ENCODE results near the gene SLC35A5.

- TF ChIP-seq CTCF (IDR thresholded peaks at IDR 0.05; ENCODE audit: insufficient read depth, low read depth, low read length), result no peak
- TF ChIP-seq EZH2 (IDR thresholded peaks at IDR 0.05; ENCODE audit: insufficient read depth, low read length), result no peak
Observed at GRCh38 chr3:112610121-112610520, 48.3 kb downstream of the SLC35A5 start.

All from astrocyte (in vitro differentiated cells and primary cell).